Amniotic stem cell (primary cell): Measurements from ENCODE around the gene PLCG2.
"Not testable (repeated sequence)": the region's sequence is repeated elsewhere in the genome, so short reads cannot be mapped to it uniquely, and the experiment has no call there.

Experiments used
- DNase-seq: peaks from one replicate; lab custom pipeline; 2025; lab: John Stamatoyannopoulos, UW

PLCG2 gene

DNA sequence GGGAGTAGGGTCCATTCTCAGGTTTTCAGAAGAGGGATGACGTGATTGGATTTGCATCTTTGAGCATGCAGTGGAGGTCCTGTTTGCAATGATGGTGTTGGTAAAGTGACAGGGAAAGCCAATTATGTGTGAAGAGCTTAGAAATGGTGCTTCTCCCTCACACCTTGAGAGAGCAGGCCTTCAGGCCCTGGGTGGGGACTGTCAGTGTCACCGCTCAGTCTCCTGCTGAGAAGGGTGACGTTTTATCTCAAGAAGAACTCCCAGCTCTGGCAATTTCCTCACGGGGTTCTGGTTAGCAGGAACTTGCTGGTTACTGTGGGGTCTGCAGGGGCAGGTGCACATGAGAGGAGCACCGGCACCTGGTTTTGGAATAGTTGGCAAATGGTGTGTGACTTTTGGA, 11.2 kb downstream of the PLCG2 start:
- DNase-seq: no peak

DNA sequence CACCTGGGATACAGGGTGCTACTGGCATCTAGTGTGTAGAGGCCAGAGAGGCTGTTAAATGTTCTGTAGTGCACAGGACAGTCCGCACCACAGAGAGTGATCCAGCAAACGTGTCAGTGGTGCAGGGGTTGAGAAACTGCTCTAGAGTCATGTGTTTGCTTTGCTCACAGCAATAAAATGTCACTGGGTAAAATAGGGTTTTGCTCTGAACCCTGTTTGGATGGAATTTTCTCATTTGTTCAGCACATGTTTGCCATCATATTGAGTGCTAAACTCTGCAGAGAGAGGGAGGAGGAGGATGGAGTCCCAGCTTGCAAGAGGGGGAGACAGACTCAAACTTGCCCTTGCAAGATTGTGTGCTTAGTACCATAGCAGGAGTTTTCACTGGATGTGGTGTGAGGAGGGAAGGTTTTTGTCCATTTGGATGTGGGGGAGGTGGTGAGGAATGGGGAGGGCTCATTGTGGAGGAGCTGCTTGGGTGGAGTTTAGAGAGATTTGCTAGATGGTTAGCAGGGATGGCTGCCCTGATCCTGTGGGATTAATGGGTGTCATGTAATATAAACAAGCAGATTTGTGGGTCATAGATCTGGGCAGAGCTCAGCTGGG, 11.8 kb downstream of the PLCG2 start:
- DNase-seq: no peak

DNA sequence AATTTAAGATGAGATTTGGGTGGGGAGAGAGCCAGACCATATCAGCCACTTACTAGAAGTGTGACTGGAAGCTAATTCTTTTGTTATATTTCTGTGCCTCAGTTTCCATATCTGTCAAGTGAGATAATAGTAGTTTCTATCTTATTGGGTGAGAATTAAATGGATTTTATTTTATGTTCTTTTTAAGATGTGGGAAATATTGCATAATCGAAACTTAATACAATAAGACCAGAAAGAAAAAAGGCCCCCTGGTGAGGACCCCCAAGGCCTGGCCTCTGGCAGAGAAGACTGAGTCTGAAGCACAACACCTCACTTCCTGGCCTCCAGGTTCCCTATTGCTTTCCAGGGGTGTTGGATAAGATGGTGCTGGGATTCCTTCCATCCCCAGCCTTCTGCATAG, 13.7 kb downstream of the PLCG2 start:
- no peak for DNase-seq

DNA sequence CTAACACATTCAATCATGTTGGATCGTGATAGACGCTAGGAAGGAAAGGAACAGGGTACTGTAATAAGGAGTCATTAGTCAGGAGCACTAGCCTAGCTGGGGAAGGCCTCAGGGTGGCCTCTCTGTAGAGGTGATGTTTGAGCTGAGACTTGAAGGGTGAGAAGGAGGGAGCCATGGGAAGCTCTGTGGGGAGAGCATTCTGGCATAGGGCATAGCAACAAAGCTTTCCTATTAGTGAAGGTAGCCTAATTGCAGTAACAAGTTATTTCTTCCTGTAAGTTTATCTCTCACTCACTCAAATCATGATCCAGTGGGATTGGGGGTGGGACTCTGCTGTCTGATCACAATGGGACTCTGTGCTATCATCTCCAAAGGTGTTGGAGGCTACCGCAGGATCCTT, 16.1 kb downstream of the PLCG2 start:
- no peak for DNase-seq

DNA sequence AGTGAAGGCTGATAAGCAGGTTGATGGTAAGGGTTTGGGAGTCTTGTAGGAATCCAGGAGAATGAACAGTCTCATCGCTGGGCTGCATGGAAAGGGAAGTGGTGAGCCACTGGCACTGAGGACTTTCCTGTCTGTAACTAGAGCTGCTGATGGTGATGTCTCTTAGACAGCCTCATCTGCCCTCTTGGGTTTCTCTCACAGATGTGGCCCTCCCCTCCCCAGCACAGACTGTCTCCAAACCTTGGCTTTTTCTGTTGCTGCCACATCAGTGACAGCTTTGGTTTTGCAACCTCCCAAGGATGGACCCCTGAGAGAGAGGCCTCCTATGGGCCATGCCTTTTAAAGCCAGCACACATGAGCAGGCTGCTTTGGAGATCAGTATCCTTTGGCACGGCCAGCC, 16.9 kb downstream of the PLCG2 start:
- DNase-seq: no peak

DNA sequence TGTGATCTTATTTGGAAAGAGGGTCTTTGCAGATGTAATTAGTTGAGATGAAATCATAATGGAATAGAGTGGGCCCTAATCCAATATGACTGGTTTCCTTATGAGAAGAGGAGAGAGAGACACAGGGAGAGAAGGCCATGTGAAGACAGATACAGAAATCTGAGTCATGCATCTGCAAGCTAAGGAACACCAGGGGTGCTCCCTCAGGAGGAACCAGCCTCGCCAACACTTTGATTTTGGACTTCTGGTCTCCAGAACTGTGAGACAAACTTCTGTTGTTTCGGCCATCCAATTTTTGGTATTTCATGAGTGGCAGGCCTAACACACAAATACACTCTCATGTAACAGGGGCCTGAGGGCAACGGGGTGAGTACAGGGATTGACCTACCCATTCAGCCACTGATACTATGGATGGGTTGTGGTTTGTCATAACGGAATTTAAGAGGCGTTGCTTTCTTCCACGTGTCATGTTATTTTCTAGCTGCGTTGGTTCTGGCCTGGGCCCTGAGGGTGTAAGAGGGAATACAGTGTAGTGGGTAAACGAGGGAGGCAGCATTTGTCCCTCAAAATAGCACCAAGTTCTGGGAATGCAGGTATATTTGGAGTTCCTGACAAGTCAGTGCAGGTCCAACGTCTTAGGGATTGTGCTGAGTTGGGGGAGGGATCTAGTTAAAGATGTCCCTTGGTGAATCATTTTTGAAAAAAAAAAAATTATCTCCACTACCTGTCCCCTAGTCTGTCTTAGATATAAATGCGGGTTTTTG, 17.7 kb downstream of the PLCG2 start:
- no peak for DNase-seq

DNA sequence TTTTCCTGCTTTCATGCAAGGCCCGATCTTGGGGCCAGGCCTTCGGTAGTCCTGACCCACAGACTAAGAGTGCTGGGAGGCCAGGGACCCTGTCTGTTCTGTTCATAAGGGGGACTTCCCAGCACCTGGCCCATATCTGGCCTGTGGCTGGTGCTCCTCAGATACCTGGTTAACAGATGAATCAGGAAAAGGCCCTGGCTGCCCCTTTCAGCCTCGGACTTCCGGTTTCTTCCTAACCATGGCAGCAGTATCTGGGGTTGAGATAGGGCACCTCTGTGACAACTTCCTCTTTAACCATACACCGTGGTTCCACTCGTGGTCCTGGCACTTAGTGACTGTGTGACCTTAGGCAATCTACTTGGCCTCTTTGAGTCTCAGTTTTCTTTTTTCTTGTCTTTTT, 18.4 kb downstream of the PLCG2 start:
- DNase-seq: no peak

DNA sequence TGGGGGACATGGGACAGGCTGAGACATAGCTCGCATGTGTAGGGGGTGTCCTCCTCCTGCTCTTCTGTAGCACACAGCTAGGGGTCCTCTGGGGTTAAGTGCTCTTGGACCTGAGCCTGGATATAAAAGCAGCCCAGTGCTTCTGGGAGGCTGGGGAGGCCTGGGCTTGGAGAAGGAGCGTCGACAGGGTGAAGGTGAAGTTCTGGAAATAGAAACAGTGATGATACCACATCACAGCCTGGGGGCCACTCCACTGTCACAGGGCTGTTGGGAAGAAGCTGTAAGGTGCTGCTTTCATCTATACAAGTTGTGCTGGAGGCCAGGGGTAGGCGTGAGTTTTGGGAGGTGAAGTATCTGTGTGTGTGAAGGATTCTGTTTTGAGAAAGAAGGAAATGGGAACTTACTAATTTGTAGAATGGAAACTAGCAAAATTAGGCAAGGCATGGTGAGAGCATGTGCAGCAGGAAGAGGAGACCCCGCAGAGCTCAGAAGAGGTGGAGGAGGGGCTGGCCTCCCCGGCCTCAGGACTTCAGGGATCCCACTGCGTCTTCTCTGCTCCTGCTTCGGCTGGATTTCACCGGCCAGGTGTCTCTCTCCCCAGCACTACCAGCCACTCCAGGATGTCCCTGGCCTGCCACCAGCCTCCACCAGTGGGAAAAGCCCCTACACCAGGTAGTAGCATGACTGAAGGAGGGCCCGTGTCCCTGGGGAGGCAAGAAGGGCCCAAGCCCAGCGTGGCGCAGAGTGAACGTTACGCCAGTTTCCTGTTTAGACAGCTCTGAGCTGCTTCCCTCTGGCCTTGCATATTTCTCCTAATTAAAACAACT, 19.4 kb downstream of the PLCG2 start:
- DNase-seq: no peak

DNA sequence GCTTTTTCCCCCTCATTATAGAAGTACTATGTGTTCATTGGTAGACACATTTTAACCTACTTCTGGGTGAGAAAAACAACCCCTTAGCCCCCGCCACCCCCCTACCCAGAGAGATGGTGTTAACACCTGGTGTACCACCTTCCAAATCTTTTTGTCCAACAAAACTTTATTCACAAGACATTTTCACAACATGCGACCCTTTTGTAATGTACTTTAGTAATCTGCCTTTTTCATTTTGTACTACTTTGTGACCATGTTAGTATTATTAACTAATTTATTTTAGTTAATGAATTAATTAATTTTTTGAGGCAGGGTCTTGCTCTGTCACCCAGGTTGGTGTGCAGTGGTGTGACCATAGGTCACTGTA, 20.0 kb downstream of the PLCG2 start:
- no peak for DNase-seq

DNA sequence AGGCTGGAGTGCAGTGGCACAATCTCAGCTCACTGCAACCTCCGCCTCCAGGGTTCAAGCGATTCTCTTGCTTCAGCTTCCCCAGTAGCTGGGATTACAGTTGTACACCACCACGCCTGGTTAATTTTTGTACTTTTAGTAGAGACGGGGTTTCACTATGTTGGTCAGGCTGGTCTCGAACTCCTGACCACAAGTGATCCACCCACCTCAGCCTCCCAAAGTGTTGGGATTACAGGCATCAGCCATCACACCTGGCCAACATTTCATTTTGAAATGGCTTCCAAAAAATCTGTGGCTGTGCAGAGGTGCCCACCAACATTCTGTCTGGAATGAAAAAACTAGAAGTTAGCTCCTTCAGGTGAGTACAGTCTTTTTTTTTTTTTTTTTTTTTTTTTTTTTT, 22.6 kb downstream of the PLCG2 start:
- DNase-seq: not testable (repeated sequence)

DNA sequence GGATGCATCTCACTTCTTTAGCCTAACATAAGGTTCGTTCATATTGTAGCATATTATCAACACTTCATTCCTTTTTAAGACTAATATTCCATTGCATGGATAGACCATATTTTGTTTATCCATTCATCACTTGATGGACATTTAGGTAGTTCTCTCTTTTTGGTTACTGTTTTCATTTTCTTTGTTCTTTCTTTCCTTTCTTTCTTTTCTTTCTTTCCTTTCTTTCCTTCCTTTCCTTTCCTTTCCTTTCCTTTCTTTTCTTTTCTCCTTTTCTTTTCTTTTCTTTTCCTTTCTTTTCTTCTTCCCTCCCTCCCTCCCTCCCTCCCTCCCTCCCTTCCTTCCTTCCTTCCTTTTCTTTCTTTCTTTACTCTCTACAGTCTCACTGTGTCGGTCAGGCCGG, 24.2 kb downstream of the PLCG2 start:
- DNase-seq: no peak

DNA sequence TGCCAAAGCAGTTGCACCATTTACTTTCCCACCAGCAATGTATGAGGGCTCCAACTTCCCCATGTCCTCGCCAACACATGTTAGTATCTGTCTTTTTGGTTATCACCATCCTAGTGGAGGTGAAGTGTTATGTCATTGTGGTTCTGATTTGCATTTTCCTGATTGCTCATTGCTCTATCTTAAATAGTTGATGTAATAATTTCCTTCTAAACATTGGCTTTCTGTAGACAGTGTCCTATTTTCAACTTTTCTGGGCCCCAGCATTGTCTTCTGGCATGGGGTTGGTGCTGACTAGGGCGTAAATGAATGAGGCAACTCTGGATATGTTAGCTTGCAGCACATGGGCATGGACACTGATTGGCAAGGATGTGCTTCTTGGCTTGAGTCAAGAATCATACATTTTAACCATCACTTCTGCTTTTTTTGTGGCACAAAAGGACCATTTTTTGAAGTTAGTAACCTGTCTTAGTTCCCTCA, 25.1 kb downstream of the PLCG2 start:
- no peak for DNase-seq

DNA sequence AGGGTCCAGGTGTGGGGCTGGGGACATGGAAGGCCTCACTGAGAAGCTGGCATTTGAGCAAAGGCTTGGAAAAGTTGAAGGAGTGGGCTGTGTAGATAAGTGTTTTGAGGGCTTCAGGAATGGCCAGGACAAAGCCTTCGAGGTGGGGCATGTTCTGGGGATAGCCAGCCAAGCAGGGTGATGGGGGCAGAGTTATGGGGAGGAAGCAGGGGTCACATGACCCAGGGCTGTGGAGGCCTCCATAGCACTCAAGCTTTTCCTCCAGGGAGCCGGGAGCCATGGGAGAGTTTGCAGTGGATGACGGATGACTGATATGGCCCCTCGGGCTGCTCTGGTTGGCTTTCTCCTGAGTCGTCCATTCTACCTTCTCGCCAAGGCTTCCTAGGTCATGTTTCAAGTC, 27.6 kb downstream of the PLCG2 start:
- no peak for DNase-seq

DNA sequence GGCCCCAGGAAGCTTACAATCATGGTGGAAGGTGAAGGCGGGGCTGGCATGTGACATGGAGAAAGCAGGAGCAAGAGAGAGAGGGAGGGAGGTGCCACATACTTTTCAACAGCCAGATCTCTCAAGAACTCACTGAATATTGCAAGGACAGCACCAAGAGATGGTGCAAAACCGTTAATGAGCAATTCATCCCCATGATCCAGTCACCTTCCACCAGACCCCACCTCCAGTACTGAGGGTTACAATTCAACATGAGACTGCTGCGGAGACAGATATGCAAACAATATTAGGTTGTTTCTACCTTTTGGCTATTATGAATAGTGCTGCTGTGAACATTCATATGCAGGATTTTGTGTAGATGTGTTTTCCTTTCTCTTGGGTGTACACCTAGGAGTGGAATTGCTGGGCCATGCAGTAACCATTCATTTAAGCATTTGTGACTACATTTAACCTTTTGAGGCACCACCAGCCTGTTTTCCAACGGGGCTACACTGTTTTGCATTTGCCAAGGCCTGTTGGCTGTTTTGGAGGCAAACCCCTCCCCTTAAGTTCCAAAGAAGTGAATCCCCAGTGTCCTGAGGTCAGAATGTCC, 28.8 kb downstream of the PLCG2 start:
- DNase-seq: no peak

DNA sequence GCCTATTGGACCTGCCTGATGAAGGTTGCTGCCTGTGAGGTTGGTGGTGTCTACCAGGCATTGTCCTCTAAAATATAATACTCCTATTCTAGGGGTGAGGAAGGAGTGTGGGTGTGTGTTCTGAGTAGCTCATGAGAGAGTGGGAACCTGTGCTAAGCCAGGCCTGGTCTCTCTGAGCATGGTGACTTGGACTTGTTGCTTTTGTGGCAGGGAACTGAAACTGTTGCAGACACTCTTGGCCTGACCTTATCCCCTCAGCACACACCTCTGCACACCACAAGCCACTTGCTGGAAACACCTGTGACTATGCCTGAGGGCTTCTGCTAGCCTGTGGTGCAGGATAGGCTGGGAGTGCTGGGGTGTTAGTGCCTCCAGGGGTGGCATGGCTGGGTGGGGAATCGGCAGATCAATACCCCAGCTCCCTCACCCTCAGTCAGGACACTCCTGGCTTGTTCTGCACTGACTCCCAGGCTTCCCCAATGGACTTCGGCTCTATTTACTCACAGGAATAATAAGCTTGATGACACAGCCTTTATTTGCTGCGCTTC, 29.9 kb downstream of the PLCG2 start:
- no peak for DNase-seq

DNA sequence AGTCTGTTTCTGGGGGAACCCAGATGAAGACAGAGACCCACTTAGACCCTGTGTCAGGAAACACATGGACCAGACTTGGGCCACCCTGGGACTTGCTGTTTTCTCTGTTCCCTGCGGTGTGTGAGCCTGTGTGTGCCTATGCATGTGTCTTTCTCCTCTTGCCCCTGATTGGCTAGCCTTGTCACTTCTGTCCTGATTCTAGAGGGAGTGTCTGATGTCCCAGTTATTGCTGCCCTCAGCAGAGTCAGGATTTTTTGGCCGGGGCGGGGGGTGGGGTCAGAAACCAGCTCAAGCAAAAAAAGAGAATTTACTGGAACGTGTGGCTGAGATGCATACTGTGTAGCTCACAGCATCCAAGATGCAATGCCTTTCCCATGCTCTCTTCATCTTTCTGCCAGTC, 30.5 kb downstream of the PLCG2 start:
- no peak for DNase-seq

DNA sequence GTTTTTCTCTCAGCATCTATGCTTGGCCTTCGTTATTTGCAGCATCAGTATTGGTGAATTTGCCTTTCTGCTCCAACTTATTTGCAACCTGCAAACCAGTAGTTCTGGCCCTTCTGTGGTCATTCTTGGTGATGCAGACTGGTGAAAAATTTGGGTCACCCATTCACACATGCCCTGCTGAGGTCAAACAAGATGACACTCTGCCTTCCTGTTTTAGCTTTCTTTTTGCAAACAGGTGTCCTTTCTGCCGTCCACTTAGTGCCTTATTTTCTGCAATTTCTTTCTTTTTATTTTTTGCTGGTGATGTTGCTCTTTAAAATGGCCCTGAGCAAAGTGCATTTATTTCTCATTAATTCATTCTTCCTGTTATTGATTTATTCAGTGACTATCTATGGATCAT, 31.3 kb downstream of the PLCG2 start:
- DNase-seq: no peak

DNA sequence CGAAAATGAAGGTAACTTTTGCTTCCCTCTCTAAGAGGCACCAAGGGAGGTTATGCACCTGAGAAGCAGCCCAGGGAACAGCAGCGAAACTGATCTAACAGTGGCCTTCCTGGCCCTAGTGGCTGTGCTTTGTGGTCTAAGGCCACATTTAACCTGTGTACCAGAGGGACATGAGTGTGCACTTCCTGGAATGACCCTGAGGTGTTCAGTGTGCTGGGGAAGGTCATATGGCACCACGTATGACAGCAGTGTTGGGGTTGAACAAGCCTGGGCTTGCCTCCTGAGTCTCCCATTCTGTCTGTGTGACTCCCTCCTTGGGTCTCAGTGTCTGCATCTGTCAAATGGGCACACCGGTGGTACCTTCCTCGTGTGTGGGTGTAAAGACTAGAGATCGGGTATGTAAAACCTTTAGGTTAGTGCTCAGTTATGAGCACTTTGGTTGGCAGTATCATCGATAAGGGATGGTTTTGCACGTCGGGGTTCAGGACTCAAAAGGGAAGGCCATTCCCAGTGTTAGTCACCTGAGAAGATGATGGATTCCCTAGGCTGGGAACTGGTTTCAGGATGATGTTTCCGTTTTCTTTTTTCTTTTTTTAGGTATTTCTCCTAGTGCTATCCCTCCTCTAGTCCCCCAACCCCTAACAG, 31.9 kb downstream of the PLCG2 start:
- DNase-seq: no peak

DNA sequence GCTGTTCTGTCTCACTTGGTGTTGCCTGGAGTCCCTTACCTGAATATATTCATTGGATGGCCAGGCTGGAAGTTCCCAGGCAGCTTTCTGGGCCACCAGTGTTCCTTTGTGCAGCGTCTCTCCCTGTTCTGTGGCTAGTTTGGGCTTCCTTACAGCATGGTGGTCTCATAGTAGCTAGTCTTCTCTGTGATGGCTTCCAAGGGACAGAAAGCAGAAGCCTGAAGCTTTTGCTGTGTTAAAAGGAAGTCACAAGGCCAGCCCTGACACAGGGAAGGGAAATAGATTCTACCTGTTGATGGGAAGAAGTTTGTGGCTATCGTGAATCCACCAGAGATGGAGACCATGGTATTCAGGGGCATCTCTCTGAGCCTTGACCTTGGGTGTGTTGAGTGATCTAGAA, 34.6 kb downstream of the PLCG2 start:
- DNase-seq: no peak

DNA sequence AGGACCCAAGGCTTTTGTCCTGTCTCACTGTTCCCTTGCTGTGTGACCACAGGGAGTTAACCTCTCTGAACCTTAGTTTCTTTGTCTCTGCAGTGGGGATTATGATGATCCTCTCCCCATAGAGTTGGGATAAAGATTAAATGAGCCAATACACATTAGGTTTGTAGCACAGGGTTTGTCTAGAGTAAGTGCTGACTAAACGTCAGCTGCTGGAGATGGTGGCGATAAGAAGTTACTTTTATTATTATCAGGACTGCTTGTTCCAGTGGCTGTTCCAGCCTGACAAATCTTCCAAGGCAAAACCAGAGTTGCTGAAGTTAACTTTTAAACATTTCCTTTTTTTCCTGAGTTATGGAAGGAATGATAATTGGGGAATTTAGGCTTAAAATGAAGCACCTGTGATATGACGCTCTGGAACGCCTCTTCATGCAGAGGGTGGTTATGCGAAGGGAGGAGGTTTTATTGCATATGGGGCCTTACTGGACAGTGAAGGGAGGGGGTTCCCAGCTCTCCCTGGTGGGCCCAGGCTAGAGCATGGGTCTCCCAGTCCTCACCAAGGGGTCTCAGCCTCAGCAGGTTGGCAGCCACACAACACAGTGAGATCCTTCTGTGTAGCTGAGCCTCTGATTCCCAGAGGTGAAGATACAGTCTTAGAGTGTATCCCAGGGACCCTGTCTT, 35.8 kb downstream of the PLCG2 start:
- no peak for DNase-seq

DNA sequence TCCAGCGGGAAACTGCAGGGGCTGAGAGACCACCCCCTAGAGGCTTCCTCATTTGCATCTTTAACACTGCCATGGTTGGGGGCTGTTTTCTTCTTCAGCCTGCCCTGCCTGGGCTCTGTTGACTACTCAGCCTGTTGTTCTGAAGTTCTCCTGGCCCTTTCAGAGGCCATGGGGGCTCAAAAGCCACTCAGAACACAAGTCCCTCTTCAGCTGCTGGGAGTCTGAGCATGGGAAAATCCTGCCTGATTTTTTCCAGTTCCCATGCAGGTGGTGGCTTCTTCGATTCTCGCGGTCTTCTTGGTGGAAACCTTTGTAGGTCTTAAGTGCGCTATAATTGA, 36.3 kb downstream of the PLCG2 start:
- DNase-seq: no peak

DNA sequence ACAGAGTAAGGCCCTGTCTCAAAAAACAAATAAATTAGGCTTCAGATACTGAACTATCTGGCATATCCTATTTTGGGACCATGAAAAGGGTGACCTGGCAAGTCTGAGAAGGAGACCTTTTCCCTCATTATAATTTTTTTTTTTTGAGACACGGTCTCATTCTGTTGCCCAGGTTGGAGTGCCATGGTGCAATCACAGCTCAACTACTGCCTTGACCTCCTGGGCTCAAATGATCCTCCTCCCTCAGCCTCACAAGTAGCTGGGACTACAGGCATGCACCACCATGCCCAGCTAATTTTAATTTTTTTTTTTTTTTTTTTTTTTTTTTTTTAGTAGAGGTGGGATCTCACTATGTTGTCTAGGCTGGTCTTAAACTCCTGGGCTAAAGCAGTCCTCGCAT, 37.3 kb downstream of the PLCG2 start:
- no peak for DNase-seq
